Measurements from ENCODE around the gene MDK. TPM values are rescaled to one million over a fixed set of nuclear protein-coding genes. Genes with fewer than 3 reads are reported as not detected.
A peak's percentile ranks its signal among the peaks of the same experiment; 100 is the strongest.

MDK gene
- total RNA-seq, 2 donors from 2014 or later, result 36.9 to 63.0 TPM

- Histone ChIP-seq H3K27me3 (peaks cover 0 to 10% of the 10 kb centered on the region in 2 donors), H3K36me3 (replicated peaks in 1 of 2; ENCODE audit: insufficient read depth in 1 of 2, low read depth in 2 of 2) (peaks cover 8% of the 10 kb centered on the region in 2 donors), H3K4me1 (peaks cover 28% of the 10 kb centered on the region), H3K9me3 (no peaks in the 10 kb centered on the region), H3K27ac (peak overlapping the region; percentile 53 to 81 (median 60)), H3K4me3 (peak overlapping the region; percentile 41 to 63)
- DNase-seq, result peak; percentile 64 to 75 (median 72)
- ATAC-seq, result peak; percentile 61
- intact Hi-C loops (cut with DNase I), result no loop called here
- 2 to 3% methylated on average over 17 to 45 of the region's 45 CpGs for WGBS, 2 donors
- TF ChIP-seq POLR2A (IDR thresholded peaks at IDR 0.05) (peak in 1 of 3 donors; percentile 39), CTCF (IDR thresholded peaks at IDR 0.05) (no peak)
Measured at GRCh38 chr11:46380340-46381047, 975 bp upstream of the MDK start.

- 5 to 15% methylated on average over 13 to 66 of the region's 66 CpGs for WGBS, 2 donors
- H3K36me3 ChIP-seq (replicated peaks in 1 of 2; ENCODE audit: insufficient read depth in 1 of 2, low read depth in 2 of 2), result no peaks in the 10 kb centered on the region
- DNase-seq (no peak), ATAC-seq (peak; percentile 3)
- H3K27me3 ChIP-seq, result peaks cover 0 to 10% of the 10 kb centered on the region in 2 donors
- no peak overlapping the region for H3K27ac ChIP-seq
- peaks cover 28% of the 10 kb centered on the region for H3K4me1 ChIP-seq
- peak overlapping the region in 1 of 2 donors; percentile 31 for H3K4me3 ChIP-seq
- no peak for TF ChIP-seq CTCF (IDR thresholded peaks at IDR 0.05)
- no peak for TF ChIP-seq POLR2A (IDR thresholded peaks at IDR 0.05)
- intact Hi-C loops (cut with DNase I), result no loop called here
- no peaks in the 10 kb centered on the region for H3K9me3 ChIP-seq
Measured at GRCh38 chr11:46381819-46382645, 563 bp downstream of the MDK start.

- Histone ChIP-seq H3K4me1 (peaks cover 28% of the 10 kb centered on the region), H3K4me3 (no peak overlapping the region), H3K27me3 (peaks cover 0 to 10% of the 10 kb centered on the region in 2 donors), H3K27ac (no peak overlapping the region), H3K9me3 (no peaks in the 10 kb centered on the region), H3K36me3 (replicated peaks in 1 of 2; ENCODE audit: insufficient read depth in 1 of 2, low read depth in 2 of 2) (no peaks in the 10 kb centered on the region)
- TF ChIP-seq CTCF (IDR thresholded peaks at IDR 0.05), result peak in 6 of 7 experiments; percentile 39 to 52 (median 45)
- no peak for TF ChIP-seq POLR2A (IDR thresholded peaks at IDR 0.05)
- no peak for ATAC-seq
- intact Hi-C loops (cut with DNase I), result no loop called here
- DNase-seq, result peak; percentile 40 to 53 (median 46)
- WGBS, 2 donors, result 56 to 67% methylated on average over 8 to 18 of the region's 18 CpGs
Measured at GRCh38 chr11:46382646-46383403, 1.4 kb downstream of the MDK start.

- Histone ChIP-seq H3K4me3 (no peak overlapping the region), H3K9me3 (no peaks in the 10 kb centered on the region), H3K4me1 (peaks cover 28% of the 10 kb centered on the region), H3K27me3 (peaks cover 0 to 10% of the 10 kb centered on the region in 2 donors), H3K36me3 (replicated peaks in 1 of 2; ENCODE audit: insufficient read depth in 1 of 2, low read depth in 2 of 2) (no peaks in the 10 kb centered on the region), H3K27ac (no peak overlapping the region)
- intact Hi-C loops (cut with DNase I), result no loop called here
- TF ChIP-seq CTCF (IDR thresholded peaks at IDR 0.05) (no peak), POLR2A (IDR thresholded peaks at IDR 0.05) (no peak)
- ATAC-seq (no peak), DNase-seq (no peak)
- 77 to 81% methylated on average over 7 of the region's 7 CpGs for WGBS, 2 donors
Measured at GRCh38 chr11:46383404-46383758, 1.9 kb downstream of the MDK start.

All from body of pancreas (tissue), 4 donors.